A549 (cell line): ENCODE measurements around the gene HOXB4. TPM values are rescaled to one million over a fixed set of nuclear protein-coding genes. Genes with fewer than 3 reads are reported as not detected.

ENCODE experiments used
- ATAC-seq, 2 experiments: fragments of 200-7000 bp in 1 of 2; fragments of >200 bp in 1 of 2; cut with Nextera tagmentation in 1 of 2; cut with Tn5 transposase in 1 of 2; 3 replicates each; pipeline versions ENCODE4 v1.8.0 to v1.9.1; 2018 to 2020; ENCODE audit warnings: mild to moderate bottlenecking in 1 of 2, moderate library complexity in 1 of 2
- CTCF ChIA-PET: fragments of 300-600 bp; sonication (Branson Sonifier 250); formaldehyde crosslinking; extraction: SDS; loops from one replicate; lab custom pipeline; 2021; ENCODE audit warnings: antibody characterized with exemption, inconsistent platforms; lab: Yijun Ruan, JAX
- POLR2A ChIA-PET: fragments of 350-600 bp; formaldehyde crosslinking; extraction: SDS; loops from one replicate; lab custom pipeline; 2021; ENCODE audit warnings: antibody characterized with exemption, inconsistent platforms; lab: Yijun Ruan, JAX
- DNase-seq, 2 experiments: peaks; one replicate each; pipeline versions ENCODE4 v3.0.0 to v3.0.0-alpha.2; 2011 to 2016; ENCODE audit warnings: low read depth in 1 of 2, low spot score in 1 of 2
- FAIRE-seq: peaks from 2 replicates; lab custom pipeline; 2011; peaks lifted over from hg19 to GRCh38; lab: Jason Lieb, UNC
- H3K27ac ChIP-seq, 2 experiments: fragments of >200 bp; sonication (Bioruptor Twin); formaldehyde crosslinking; 3 replicates each; pipeline ENCODE4 v1.5.1; 2016 to 2017
- H3K4me1 ChIP-seq: fragments of >200 bp; sonication (Bioruptor Twin); formaldehyde crosslinking; 3 replicates; pipeline ENCODE4 v1.6.1; 2016
- H3K4me2 ChIP-seq: fragments of >200 bp; sonication (Bioruptor Twin); formaldehyde crosslinking; 3 replicates; pipeline ENCODE4 v1.6.1; 2016
- H3K4me3 ChIP-seq: fragments of >200 bp; sonication (Bioruptor Twin); formaldehyde crosslinking; 3 replicates; pipeline ENCODE4 v1.5.1; 2016
- H3K9me3 ChIP-seq: fragments of >200 bp; sonication (Bioruptor Twin); formaldehyde crosslinking; 3 replicates; pipeline ENCODE4 v1.6.1; 2016
- CHD4 ChIP-seq: fragments of 200-600 bp; sonication (generic); IDR thresholded peaks from 2 replicates; pipeline ENCODE4 v1.6.1; 2016; ENCODE audit warnings: antibody characterized with exemption, mild to moderate bottlenecking, borderline replicate concordance
- FOSL2 ChIP-seq, 2 experiments: fragments of 450-650 bp in 1 of 2; fragments of >200 bp in 1 of 2; sonication (Bioruptor Twin) in 1 of 2; formaldehyde crosslinking; IDR thresholded peaks; 2 replicates each; pipeline versions ENCODE4 v1.5.0 to v1.6.1; 2016 to 2020; ENCODE audit warnings: mild to moderate bottlenecking in 1 of 2, moderate library complexity in 1 of 2
- FOXS1 ChIP-seq: fragments of 250-450 bp; sonication (Bioruptor Pico); IDR thresholded peaks from 2 replicates; pipeline ENCODE4 v1.5.0; 2020; ENCODE audit warnings: mild to moderate bottlenecking, moderate library complexity
- JUN ChIP-seq, 2 experiments: fragments of >200 bp; sonication (Bioruptor Twin); formaldehyde crosslinking; IDR thresholded peaks; 2 replicates in 1 of 2; 3 replicates in 1 of 2; pipeline ENCODE4 v1.6.1; 2016 to 2017
- KDM5A ChIP-seq: fragments of 200-600 bp; sonication (generic); IDR thresholded peaks from 2 replicates; pipeline ENCODE4 v1.6.1; 2016; ENCODE audit warnings: antibody characterized with exemption, mild to moderate bottlenecking
- MAFK ChIP-seq: fragments of 450-650 bp; IDR thresholded peaks from 2 replicates; pipeline ENCODE4 v1.6.1; 2014; ENCODE audit not compliant: partially characterized antibody
- POLR2A ChIP-seq: IDR thresholded peaks from 2 replicates; pipeline ENCODE4 v1.6.1; 2012; ENCODE audit warnings: mild to moderate bottlenecking, low read length
- RNF2 ChIP-seq: fragments of 200-600 bp; sonication (generic); IDR thresholded peaks from 2 replicates; pipeline ENCODE4 v1.6.1; 2016; ENCODE audit warnings: low read depth, mild to moderate bottlenecking, antibody characterized with exemption, moderate library complexity, borderline replicate concordance
- ZFP36 ChIP-seq: fragments of 450-650 bp; IDR thresholded peaks from 2 replicates; pipeline ENCODE4 v1.6.1; 2014; ENCODE audit warnings: borderline replicate concordance; ENCODE audit not compliant: partially characterized antibody
- WGBS: methylation state at CpG from one replicate; pipeline ENCODE4 v1.1.6; 2017; ENCODE audit errors: missing lambda C conversion rate; 5-methylcytosine and 5-hydroxymethylcytosine counted together
- polyA plus RNA-seq, 4 experiments: library from polyadenylated mRNA; depleted of rRNA in 3 of 4; stranded (reverse); fragments of >200 nt; fragmentation: RNase III in 1 of 4; extraction: RNeasy Plus Mini Kit Qiagen cat#74134 plus additional on column Dnase treatment in 1 of 4; gene quantifications; 2 replicates in 3 of 4; 3 replicates in 1 of 4; pipeline ENCODE4 v1.2.3, GENCODE V29; 2011 to 2017
- TF ChIP-seq, protein P1 (sequence below): fragments of 250-450 bp; sonication (Bioruptor Pico); IDR thresholded peaks from 2 replicates; pipeline ENCODE4 v1.5.0; 2020; ENCODE audit warnings: low read depth, mild to moderate bottlenecking, moderate library complexity
- TF ChIP-seq, protein P2 (sequence below): IDR thresholded peaks from 2 replicates; pipeline ENCODE4 v1.6.1; 2012; ENCODE audit warnings: low read depth, borderline replicate concordance
- TF ChIP-seq, protein P3 (sequence below): IDR thresholded peaks from 2 replicates; pipeline ENCODE4 v1.6.1; 2012
- TF ChIP-seq, protein P4 (sequence below): fragments of 450-650 bp; IDR thresholded peaks from 2 replicates; pipeline ENCODE4 v1.6.1; 2014; ENCODE audit warnings: antibody characterized with exemption
- TF ChIP-seq, protein P5 (sequence below): IDR thresholded peaks from 2 replicates; pipeline ENCODE4 v1.6.1; 2012
- TF ChIP-seq, protein P6 (sequence below): fragments of >200 bp; sonication (Bioruptor Twin); formaldehyde crosslinking; IDR thresholded peaks from 3 replicates; pipeline ENCODE4 v1.5.1; 2016

The HOXB4 gene
- polyA plus RNA-seq, 2 of the 4 experiments (the other 2 are of a cell fraction), result 0.30 to 0.74 TPM

DNA sequence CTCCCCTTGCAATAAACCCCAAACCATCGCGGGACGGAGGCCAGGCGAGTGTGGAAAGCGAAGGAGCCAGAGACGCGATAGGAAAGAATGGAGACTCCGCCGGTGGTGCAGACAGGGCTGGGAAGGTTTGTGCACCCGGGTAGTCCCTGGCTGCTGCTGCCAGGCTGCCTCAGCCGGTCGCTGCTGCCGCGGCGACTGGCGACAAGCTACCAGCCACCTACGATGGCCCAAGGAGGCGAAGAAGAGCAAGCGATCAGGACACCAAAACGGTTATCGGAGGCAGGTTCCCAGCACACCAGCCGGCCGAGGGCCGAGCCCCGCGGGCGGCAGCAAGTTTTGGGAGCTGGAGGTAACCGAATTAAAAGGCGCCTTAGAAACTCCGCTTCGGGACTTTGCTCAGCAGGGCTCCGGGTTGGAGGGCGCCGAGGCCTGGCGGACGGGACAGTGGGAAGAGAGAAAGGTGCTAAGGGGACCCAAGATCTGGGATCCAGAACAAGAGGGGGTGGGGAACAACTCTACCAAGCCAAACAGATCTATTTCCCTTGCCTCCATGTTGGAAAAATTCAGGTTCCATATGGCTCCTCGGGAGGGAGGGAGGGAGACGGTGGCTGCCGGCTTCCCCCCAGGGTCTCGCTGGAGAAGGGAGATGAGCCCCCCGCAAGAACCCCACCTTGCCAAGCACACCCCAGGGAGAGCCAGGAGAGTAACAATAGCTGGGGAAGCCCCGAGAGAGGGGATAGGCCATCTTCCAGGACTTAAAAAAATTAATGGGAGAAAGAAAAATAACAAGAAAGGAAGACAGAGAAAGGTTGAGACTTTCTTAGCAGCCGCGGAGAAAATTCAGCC, 23.5 kb downstream of the HOXB4 start:
- ChIA-PET CTCF (interaction anchor here (0.6 to 3.0 kb wide), 10 partner anchors 21 to 182 kb away, joined by 3 to 11 read pairs (median 5); partner anchors contain the start of gene HOXB5), POLR2A (interaction anchor here (0.6 to 2.0 kb wide), 8 partner anchors 8 to 202 kb away, joined by 3 to 10 read pairs (median 4); partner anchors contain the start of gene HOXB9)
- FAIRE-seq, result no peak
- DNase-seq, result peak; percentile 57 to 66
- TF ChIP-seq ZFP36 (no peak), MAFK (no peak), JUN (IDR thresholded peaks at IDR 0.05) (0 out of 5 replicates have a peak, but pooled peaks of 1 of the 2 experiments have one; percentile 2), POLR2A (peak; percentile 41), FOXS1 (CRISPR knock-in tag) (no peak)
- WGBS, result 31% methylated on average over 44 of the region's 44 CpGs
- H3K4me1 ChIP-seq, result peaks cover 31% of the 10 kb centered on the region
- H3K4me3 ChIP-seq, result peak overlapping the region; percentile 60
- H3K9me3 ChIP-seq, result no peaks in the 10 kb centered on the region
- peak overlapping the region; percentile 89 for H3K4me2 ChIP-seq
- H3K27ac ChIP-seq, result peak overlapping the region; percentile 97
- ATAC-seq, result peak; percentile 53 to 56

DNA sequence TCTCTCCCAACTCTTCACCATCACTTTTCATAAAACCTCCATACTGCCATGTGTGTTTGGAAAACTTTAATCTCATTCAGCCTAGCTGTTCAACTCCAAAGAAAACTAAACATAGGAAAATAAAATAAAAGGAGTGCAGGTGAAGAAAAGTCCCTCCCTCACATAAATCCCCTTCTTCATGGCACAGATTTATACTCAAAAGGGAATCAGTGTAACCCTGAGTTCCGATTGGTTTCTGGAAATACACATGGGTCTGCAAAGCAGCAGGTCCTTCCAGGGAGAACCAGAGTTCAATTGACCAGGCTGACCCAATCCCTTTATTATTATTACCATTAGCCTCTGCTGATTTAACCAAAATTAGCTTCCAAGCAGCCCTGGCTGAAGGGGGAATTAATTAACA, 24.3 kb downstream of the HOXB4 start:
- Histone ChIP-seq H3K9me3 (no peaks in the 10 kb centered on the region), H3K4me1 (peaks cover 31% of the 10 kb centered on the region), H3K4me3 (peak overlapping the region; percentile 60), H3K27ac (peak overlapping the region; percentile 97), H3K4me2 (peak overlapping the region; percentile 89)
- FAIRE-seq (peak; percentile 93), ATAC-seq (no peak), DNase-seq (no peak)
- TF ChIP-seq, protein P1, sequence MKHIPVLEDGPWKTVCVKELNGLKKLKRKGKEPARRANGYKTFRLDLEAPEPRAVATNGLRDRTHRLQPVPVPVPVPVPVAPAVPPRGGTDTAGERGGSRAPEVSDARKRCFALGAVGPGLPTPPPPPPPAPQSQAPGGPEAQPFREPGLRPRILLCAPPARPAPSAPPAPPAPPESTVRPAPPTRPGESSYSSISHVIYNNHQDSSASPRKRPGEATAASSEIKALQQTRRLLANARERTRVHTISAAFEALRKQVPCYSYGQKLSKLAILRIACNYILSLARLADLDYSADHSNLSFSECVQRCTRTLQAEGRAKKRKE (CRISPR knock-in tag), result no peak
- TF ChIP-seq FOXS1 (CRISPR knock-in tag), result no peak
- no peak for TF ChIP-seq RNF2
- 25% methylated on average over 1 of the region's 1 CpG for WGBS
- POLR2A ChIA-PET, result no interaction called here
- CTCF ChIA-PET, result interaction anchor here (0.6 to 3.0 kb wide), 5 partner anchors 12 to 68 kb away, joined by 3 to 9 read pairs (median 7); no protein-coding TSS in a partner anchor

DNA sequence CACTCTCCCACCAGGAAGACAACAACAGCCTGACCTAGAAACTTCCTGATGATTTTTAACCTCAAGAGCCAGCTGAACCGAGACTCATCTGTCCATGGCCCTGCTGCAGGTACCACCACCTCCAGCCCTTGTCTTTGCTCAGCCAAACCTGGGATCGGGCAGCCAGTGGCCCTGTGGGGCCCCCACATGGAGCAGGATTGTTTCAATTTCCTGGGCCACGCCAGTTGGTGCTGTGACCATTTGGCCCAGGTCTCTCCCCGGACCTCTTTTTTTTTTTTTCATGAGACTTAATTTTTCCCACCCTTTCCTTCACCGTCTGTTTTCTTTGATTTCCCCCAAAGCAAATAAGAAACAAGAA, 25.0 kb downstream of the HOXB4 start:
- no peak overlapping the region for H3K4me3 ChIP-seq
- peaks cover 31% of the 10 kb centered on the region for H3K4me1 ChIP-seq
- no peak for TF ChIP-seq CHD4
- peak overlapping the region; percentile 89; the same call in 2 of the 3 replicates for H3K4me2 ChIP-seq
- FAIRE-seq, result no peak
- ATAC-seq, result peak in 1 of 2 experiments; percentile 1; a peak in 1 of 6 replicates
- WGBS, result 67% methylated on average over 5 of the region's 5 CpGs
- DNase-seq, result no peak
- H3K27ac ChIP-seq, result peak overlapping the region; percentile 1 to 34; a peak in 3 of 6 replicates
- CTCF ChIA-PET, result interaction anchor here (1.8 kb wide), 1 partner anchor 61 kb away, joined by 9 read pairs; no protein-coding TSS in a partner anchor
- POLR2A ChIA-PET, result no interaction called here
- H3K9me3 ChIP-seq, result no peaks in the 10 kb centered on the region

DNA sequence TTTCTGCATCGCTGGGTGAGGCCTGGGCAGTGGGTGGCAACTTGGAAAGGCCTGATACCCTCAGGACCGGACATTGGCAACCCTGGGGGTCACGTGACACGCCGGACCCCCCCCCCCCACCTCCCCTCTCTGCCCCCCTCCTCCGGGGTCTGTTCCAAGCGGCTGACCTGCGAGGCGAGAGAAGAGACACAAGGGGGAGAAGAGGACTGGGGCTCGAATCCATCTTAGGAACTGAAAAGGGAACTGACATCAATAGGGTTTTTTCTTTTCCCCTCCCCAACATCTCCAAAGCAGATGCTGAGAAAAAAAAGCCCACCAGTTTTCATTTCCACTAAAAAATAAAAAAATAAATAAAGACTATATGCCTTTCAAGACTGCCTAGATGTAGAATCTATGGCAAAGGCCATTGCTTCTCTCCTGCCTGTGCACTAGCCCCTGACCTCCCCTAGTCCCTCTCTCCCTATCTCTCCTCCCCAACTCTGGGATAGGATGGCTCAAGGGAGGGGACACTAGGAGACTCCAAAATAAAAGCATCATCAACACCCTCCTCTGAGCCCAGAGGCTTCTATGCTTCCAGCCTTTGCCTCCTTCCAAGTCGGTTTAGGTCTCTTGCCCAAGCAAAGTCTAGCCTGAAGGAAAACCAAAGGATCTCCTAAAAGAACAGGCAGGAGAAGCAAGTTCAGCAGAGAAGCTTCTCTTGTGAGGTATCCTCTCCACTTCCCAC, 25.5 kb downstream of the HOXB4 start:
- ChIA-PET CTCF (no interaction called here), POLR2A (no interaction called here)
- 84% methylated on average over 11 of the region's 11 CpGs for WGBS
- DNase-seq (no peak), FAIRE-seq (peak; percentile 68), ATAC-seq (peak in 1 of 2 experiments; percentile 2; a peak in 1 of 6 replicates)
- Histone ChIP-seq H3K27ac (peak overlapping the region; percentile 1 to 34; a peak in 3 of 6 replicates), H3K4me1 (peaks cover 31% of the 10 kb centered on the region), H3K4me3 (no peak overlapping the region), H3K9me3 (no peaks in the 10 kb centered on the region), H3K4me2 (peak overlapping the region; percentile 89; the same call in 2 of the 3 replicates)
- no peak for TF ChIP-seq KDM5A
- TF ChIP-seq, protein P2, sequence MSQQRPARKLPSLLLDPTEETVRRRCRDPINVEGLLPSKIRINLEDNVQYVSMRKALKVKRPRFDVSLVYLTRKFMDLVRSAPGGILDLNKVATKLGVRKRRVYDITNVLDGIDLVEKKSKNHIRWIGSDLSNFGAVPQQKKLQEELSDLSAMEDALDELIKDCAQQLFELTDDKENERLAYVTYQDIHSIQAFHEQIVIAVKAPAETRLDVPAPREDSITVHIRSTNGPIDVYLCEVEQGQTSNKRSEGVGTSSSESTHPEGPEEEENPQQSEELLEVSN, result no peak
- no peak for TF ChIP-seq FOSL2 (IDR thresholded peaks at IDR 0.05)
- TF ChIP-seq FOSL2 (CRISPR knock-in tag; IDR thresholded peaks at IDR 0.05), result no peak
- TF ChIP-seq, protein P3, sequence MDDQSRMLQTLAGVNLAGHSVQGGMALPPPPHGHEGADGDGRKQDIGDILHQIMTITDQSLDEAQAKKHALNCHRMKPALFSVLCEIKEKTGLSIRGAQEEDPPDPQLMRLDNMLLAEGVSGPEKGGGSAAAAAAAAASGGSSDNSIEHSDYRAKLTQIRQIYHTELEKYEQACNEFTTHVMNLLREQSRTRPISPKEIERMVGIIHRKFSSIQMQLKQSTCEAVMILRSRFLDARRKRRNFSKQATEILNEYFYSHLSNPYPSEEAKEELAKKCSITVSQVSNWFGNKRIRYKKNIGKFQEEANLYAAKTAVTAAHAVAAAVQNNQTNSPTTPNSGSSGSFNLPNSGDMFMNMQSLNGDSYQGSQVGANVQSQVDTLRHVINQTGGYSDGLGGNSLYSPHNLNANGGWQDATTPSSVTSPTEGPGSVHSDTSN, result no peak
- TF ChIP-seq, protein P4, sequence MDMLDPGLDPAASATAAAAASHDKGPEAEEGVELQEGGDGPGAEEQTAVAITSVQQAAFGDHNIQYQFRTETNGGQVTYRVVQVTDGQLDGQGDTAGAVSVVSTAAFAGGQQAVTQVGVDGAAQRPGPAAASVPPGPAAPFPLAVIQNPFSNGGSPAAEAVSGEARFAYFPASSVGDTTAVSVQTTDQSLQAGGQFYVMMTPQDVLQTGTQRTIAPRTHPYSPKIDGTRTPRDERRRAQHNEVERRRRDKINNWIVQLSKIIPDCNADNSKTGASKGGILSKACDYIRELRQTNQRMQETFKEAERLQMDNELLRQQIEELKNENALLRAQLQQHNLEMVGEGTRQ, result no peak
- TF ChIP-seq, protein P5, sequence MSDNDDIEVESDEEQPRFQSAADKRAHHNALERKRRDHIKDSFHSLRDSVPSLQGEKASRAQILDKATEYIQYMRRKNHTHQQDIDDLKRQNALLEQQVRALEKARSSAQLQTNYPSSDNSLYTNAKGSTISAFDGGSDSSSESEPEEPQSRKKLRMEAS, result no peak
- TF ChIP-seq, protein P6, sequence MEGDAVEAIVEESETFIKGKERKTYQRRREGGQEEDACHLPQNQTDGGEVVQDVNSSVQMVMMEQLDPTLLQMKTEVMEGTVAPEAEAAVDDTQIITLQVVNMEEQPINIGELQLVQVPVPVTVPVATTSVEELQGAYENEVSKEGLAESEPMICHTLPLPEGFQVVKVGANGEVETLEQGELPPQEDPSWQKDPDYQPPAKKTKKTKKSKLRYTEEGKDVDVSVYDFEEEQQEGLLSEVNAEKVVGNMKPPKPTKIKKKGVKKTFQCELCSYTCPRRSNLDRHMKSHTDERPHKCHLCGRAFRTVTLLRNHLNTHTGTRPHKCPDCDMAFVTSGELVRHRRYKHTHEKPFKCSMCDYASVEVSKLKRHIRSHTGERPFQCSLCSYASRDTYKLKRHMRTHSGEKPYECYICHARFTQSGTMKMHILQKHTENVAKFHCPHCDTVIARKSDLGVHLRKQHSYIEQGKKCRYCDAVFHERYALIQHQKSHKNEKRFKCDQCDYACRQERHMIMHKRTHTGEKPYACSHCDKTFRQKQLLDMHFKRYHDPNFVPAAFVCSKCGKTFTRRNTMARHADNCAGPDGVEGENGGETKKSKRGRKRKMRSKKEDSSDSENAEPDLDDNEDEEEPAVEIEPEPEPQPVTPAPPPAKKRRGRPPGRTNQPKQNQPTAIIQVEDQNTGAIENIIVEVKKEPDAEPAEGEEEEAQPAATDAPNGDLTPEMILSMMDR, result no peak
- TF ChIP-seq POLR2A, result no peak
